CD4-positive, alpha-beta T cell (primary cell): Measurements from ENCODE around the gene MITF. TPM values are rescaled to one million over a fixed set of nuclear protein-coding genes. Genes with fewer than 3 reads are reported as not detected.

Source experiments
- ATAC-seq: fragments of 200-7000 bp; cut with Tn5 transposase; one replicate; pipeline ENCODE4 v1.10.0; 2022; ENCODE audit warnings: mild to moderate bottlenecking; ENCODE audit not compliant: poor library complexity
- CTCF ChIA-PET: fragments of 350-600 bp; sonication (Branson Sonifier 250); formaldehyde crosslinking; loops from one replicate; lab custom pipeline; 2021; ENCODE audit warnings: antibody characterized with exemption, inconsistent platforms; lab: Charles Lee
- POLR2A ChIA-PET: fragments of 350-600 bp; sonication (Branson Sonifier 250); formaldehyde crosslinking; loops from one replicate; lab custom pipeline; 2021; ENCODE audit warnings: antibody characterized with exemption, inconsistent platforms; lab: Charles Lee
- DNase-seq, 14 experiments: peaks; one replicate each; pipeline ENCODE4 v3.0.0-alpha.2; 2013 to 2020; ENCODE audit warnings: mixed read lengths in 2 of 14
- H3K27ac ChIP-seq, 2 donors: one replicate each; pipeline versions ENCODE4 v1.5.1 to v1.7.0; 2013; ENCODE audit warnings: low read length in 2 of 2, low read depth in 1 of 2, mild to moderate bottlenecking in 1 of 2
- H3K27me3 ChIP-seq, 2 experiments: 1 replicate in 1 of 2; 2 replicates in 1 of 2; pipeline versions ENCODE4 v1.6.1 to v1.7.0; 2013; ENCODE audit warnings: low read length in 2 of 2, control low read depth in 1 of 2, mild to moderate bottlenecking in 1 of 2, moderate library complexity in 1 of 2; ENCODE audit not compliant: insufficient read depth in 2 of 2, control insufficient read depth in 1 of 2
- H3K36me3 ChIP-seq: one replicate; pipeline ENCODE4 v1.6.1; 2013; ENCODE audit warnings: low read length, control low read depth; ENCODE audit not compliant: insufficient read depth
- H3K4me1 ChIP-seq: one replicate; pipeline ENCODE4 v1.6.1; 2013; ENCODE audit warnings: low read length, control low read depth; ENCODE audit not compliant: insufficient read depth
- H3K4me3 ChIP-seq: one replicate; pipeline ENCODE4 v1.5.1; 2013; ENCODE audit warnings: mild to moderate bottlenecking, low read length, moderate library complexity
- H3K9me3 ChIP-seq, 2 experiments: 1 replicate in 1 of 2; 2 replicates in 1 of 2; pipeline versions ENCODE4 v1.6.1 to v1.7.0; 2013; ENCODE audit warnings: low read length in 2 of 2, mild to moderate bottlenecking in 2 of 2, control low read depth in 1 of 2, moderate library complexity in 1 of 2; ENCODE audit not compliant: control insufficient read depth in 1 of 2, insufficient read depth in 1 of 2
- H3K27ac Mint-ChIP-seq: one replicate; pipeline ENCODE4 v1.8.0; 2020; ENCODE audit warnings: mixed read lengths
- H3K27me3 Mint-ChIP-seq: one replicate; pipeline ENCODE4 v1.8.0; 2021; ENCODE audit warnings: mixed read lengths
- H3K36me3 Mint-ChIP-seq: one replicate; pipeline ENCODE4 v1.8.0; 2021; ENCODE audit warnings: low read depth, mixed read lengths
- H3K4me1 Mint-ChIP-seq: one replicate; pipeline ENCODE4 v1.8.0; 2021; ENCODE audit warnings: low read depth, mixed read lengths
- H3K4me3 Mint-ChIP-seq: one replicate; pipeline ENCODE4 v1.8.0; 2020; ENCODE audit warnings: mild to moderate bottlenecking, mixed read lengths
- H3K9me3 Mint-ChIP-seq: one replicate; pipeline ENCODE4 v1.8.0; 2020; ENCODE audit warnings: mixed read lengths
- CTCF ChIP-seq: fragments of 200-600 bp; IDR thresholded peaks from one replicate; pipeline ENCODE4 v1.8.0; 2022; ENCODE audit warnings: antibody characterized with exemption, mild to moderate bottlenecking
- intact Hi-C, 2 experiments: fragments of 100-400 bp; cut with DNase I in 1 of 2; cut with micrococcal nuclease in 1 of 2; formaldehyde crosslinking; loops; one replicate each; pipeline versions ENCODE4 v1.15.1 to v1.9.0; 2023 to 2025; cut with DNase I, micrococcal nuclease
- total RNA-seq, 174 experiments: library from RNA in 2 of 174; stranded (reverse) in 2 of 174; gene quantifications; one replicate each; pipeline ENCODE4 v1.2.3 and lab custom pipeline; 2021 to 2026

MITF gene
- total RNA-seq, 2 experiments from 2014 or later, result not detected

GRCh38 chr3:69855436-69856162 is 116.3 kb downstream of the MITF start:
- no peaks in the 10 kb centered on the region for H3K4me1 Mint-ChIP-seq
- Histone ChIP-seq H3K27ac (no peak overlapping the region), H3K9me3 (no peaks in the 10 kb centered on the region), H3K4me3 (no peak overlapping the region), H3K36me3 (no peaks in the 10 kb centered on the region), H3K27me3 (no peaks in the 10 kb centered on the region), H3K4me1 (no peaks in the 10 kb centered on the region)
- H3K27me3 Mint-ChIP-seq, result no peaks in the 10 kb centered on the region
- CTCF ChIA-PET, result interaction anchor here (0.7 kb wide), 1 partner anchor 83 kb away, joined by 3 read pairs; no protein-coding TSS in a partner anchor
- TF ChIP-seq CTCF, result no peak
- no peaks in the 10 kb centered on the region for H3K36me3 Mint-ChIP-seq
- H3K4me3 Mint-ChIP-seq, result no peak overlapping the region
- ATAC-seq (no peak), DNase-seq (no peak)
- H3K27ac Mint-ChIP-seq, result no peak overlapping the region
- intact Hi-C loops, result no loop called here
- POLR2A ChIA-PET, result no interaction called here
- no peaks in the 10 kb centered on the region for H3K9me3 Mint-ChIP-seq

GRCh38 chr3:69856965-69857705 is 117.9 kb downstream of the MITF start:
- H3K4me3 Mint-ChIP-seq, result no peak overlapping the region
- Histone ChIP-seq H3K27me3 (no peaks in the 10 kb centered on the region), H3K36me3 (no peaks in the 10 kb centered on the region), H3K9me3 (no peaks in the 10 kb centered on the region), H3K4me1 (no peaks in the 10 kb centered on the region), H3K27ac (no peak overlapping the region), H3K4me3 (no peak overlapping the region)
- no peaks in the 10 kb centered on the region for H3K9me3 Mint-ChIP-seq
- DNase-seq (no peak), ATAC-seq (no peak)
- no peak overlapping the region for H3K27ac Mint-ChIP-seq
- no peaks in the 10 kb centered on the region for H3K36me3 Mint-ChIP-seq
- no peak for TF ChIP-seq CTCF
- H3K27me3 Mint-ChIP-seq, result no peaks in the 10 kb centered on the region
- intact Hi-C loops, result no loop called here
- H3K4me1 Mint-ChIP-seq, result no peaks in the 10 kb centered on the region
- POLR2A ChIA-PET, result no interaction called here
- CTCF ChIA-PET, result no interaction called here

GRCh38 chr3:69861556-69861955 is 122.3 kb downstream of the MITF start:
- ATAC-seq (no peak), DNase-seq (no peak)
- H3K36me3 Mint-ChIP-seq, result no peaks in the 10 kb centered on the region
- POLR2A ChIA-PET, result no interaction called here
- H3K4me3 Mint-ChIP-seq, result no peak overlapping the region
- H3K27me3 ChIP-seq, result no peaks in the 10 kb centered on the region
- intact Hi-C loops, result no loop called here
- no peaks in the 10 kb centered on the region for H3K4me1 Mint-ChIP-seq
- H3K4me3 ChIP-seq, result no peak overlapping the region
- H3K36me3 ChIP-seq, result no peaks in the 10 kb centered on the region
- no peak overlapping the region for H3K27ac Mint-ChIP-seq
- H3K27me3 Mint-ChIP-seq, result no peaks in the 10 kb centered on the region
- H3K27ac ChIP-seq, result no peak overlapping the region
- H3K9me3 Mint-ChIP-seq, result no peaks in the 10 kb centered on the region
- TF ChIP-seq CTCF, result no peak
- CTCF ChIA-PET, result no interaction called here
- H3K4me1 ChIP-seq, result no peaks in the 10 kb centered on the region
- no peaks in the 10 kb centered on the region for H3K9me3 ChIP-seq
